WTC11 (cell line): ENCODE results near the gene METRNL. TPM values are rescaled to one million over a fixed set of nuclear protein-coding genes. Genes with fewer than 3 reads are reported as not detected.

Experiments
- ATAC-seq: fragments of 200-7000 bp; cut with Tn5 transposase; 2 replicates; pipeline ENCODE4 v1.10.0; 2021; ENCODE audit warnings: mild to moderate bottlenecking, moderate library complexity
- CTCF ChIA-PET: fragments of 300-600 bp; sonication (Branson Sonifier 250); formaldehyde crosslinking; loops from one replicate; lab custom pipeline; 2021; ENCODE audit warnings: antibody characterized with exemption; lab: Charles Lee
- POLR2A ChIA-PET: fragments of 350-600 bp; sonication (Branson Sonifier 250); formaldehyde crosslinking; loops from one replicate; lab custom pipeline; 2021; ENCODE audit warnings: antibody characterized with exemption; lab: Charles Lee
- DNase-seq: peaks from one replicate; pipeline ENCODE4 v3.0.0; 2021; ENCODE audit warnings: low spot score
- H3K27ac Mint-ChIP-seq: 2 replicates; pipeline ENCODE4 v1.8.0; 2021; ENCODE audit warnings: mixed read lengths
- H3K27me3 Mint-ChIP-seq: 2 replicates; pipeline ENCODE4 v1.8.0; 2021; ENCODE audit warnings: low read depth, mild to moderate bottlenecking, moderate library complexity, mixed read lengths
- H3K36me3 Mint-ChIP-seq: 2 replicates; pipeline ENCODE4 v1.8.0; 2021; ENCODE audit warnings: mixed read lengths
- H3K4me1 Mint-ChIP-seq: 2 replicates; pipeline ENCODE4 v1.8.0; 2022; ENCODE audit warnings: mixed read lengths
- H3K4me3 Mint-ChIP-seq: 2 replicates; pipeline ENCODE4 v1.8.0; 2021; ENCODE audit warnings: mild to moderate bottlenecking, moderate library complexity, mixed read lengths
- H3K9me3 Mint-ChIP-seq: 2 replicates; pipeline ENCODE4 v1.8.0; 2021; ENCODE audit warnings: mixed read lengths
- ARID4B ChIP-seq: sonication (generic); formaldehyde crosslinking; IDR thresholded peaks from 2 replicates; pipeline ENCODE4 v1.8.0; 2023; ENCODE audit warnings: missing genetic modification reagents, mild to moderate bottlenecking, borderline replicate concordance
- CTCF ChIP-seq: fragments of 200-600 bp; IDR thresholded peaks from 2 replicates; pipeline ENCODE4 v1.8.0; 2022; ENCODE audit warnings: antibody characterized with exemption
- FOXP4 ChIP-seq: sonication (generic); formaldehyde crosslinking; IDR thresholded peaks from 2 replicates; pipeline ENCODE4 v1.8.0; 2022; ENCODE audit warnings: mild to moderate bottlenecking, missing genetic modification reagents
- MAX ChIP-seq: sonication (generic); formaldehyde crosslinking; IDR thresholded peaks from 2 replicates; pipeline ENCODE4 v1.8.0; 2022; ENCODE audit warnings: mild to moderate bottlenecking, missing genetic modification reagents
- NR1H2 ChIP-seq: sonication (generic); formaldehyde crosslinking; IDR thresholded peaks from 2 replicates; pipeline ENCODE4 v1.9.0; 2021; ENCODE audit warnings: mild to moderate bottlenecking, moderate library complexity, missing genetic modification reagents
- PREB ChIP-seq: sonication (generic); formaldehyde crosslinking; IDR thresholded peaks from 2 replicates; pipeline ENCODE4 v1.8.1; 2022; ENCODE audit warnings: mild to moderate bottlenecking, missing genetic modification reagents, moderate library complexity, borderline replicate concordance
- RORB ChIP-seq: fragments of 250-450 bp; sonication (Bioruptor Pico); IDR thresholded peaks from 2 replicates; pipeline ENCODE4 v1.9.0; 2021; ENCODE audit warnings: mild to moderate bottlenecking
- SMAD3 ChIP-seq: sonication (generic); formaldehyde crosslinking; IDR thresholded peaks from 2 replicates; pipeline ENCODE4 v1.8.0; 2022; ENCODE audit warnings: missing genetic modification reagents, mild to moderate bottlenecking, borderline replicate concordance
- SMAD4 ChIP-seq: sonication (generic); formaldehyde crosslinking; IDR thresholded peaks from 2 replicates; pipeline ENCODE4 v1.8.0; 2022; ENCODE audit warnings: mild to moderate bottlenecking, missing genetic modification reagents
- TCF7 ChIP-seq: sonication (generic); formaldehyde crosslinking; IDR thresholded peaks from 2 replicates; pipeline ENCODE4 v1.8.0; 2022; ENCODE audit warnings: mild to moderate bottlenecking, low read depth, missing genetic modification reagents, moderate library complexity
- ZBTB43 ChIP-seq: sonication (generic); formaldehyde crosslinking; IDR thresholded peaks from 2 replicates; pipeline ENCODE4 v1.8.1; 2023; ENCODE audit warnings: mild to moderate bottlenecking, missing genetic modification reagents
- ZNF121 ChIP-seq: sonication (generic); formaldehyde crosslinking; IDR thresholded peaks from 2 replicates; pipeline ENCODE4 v1.8.0; 2023; ENCODE audit warnings: missing genetic modification reagents
- ZNF671 ChIP-seq: fragments of 250-450 bp; sonication (Bioruptor Pico); IDR thresholded peaks from 2 replicates; pipeline ENCODE4 v1.8.0; 2021; ENCODE audit warnings: mild to moderate bottlenecking
- total RNA-seq: library from RNA; stranded (reverse); gene quantifications from 3 replicates; pipeline ENCODE4 v1.2.3, GENCODE V29; 2021

METRNL gene
- total RNA-seq, 1 experiment from 2014 or later = 27.7 TPM

GRCh38 chr17:83061586-83061985 lies 17.8 kb upstream of the METRNL start:
- CTCF ChIA-PET = no interaction called here
- POLR2A ChIA-PET = no interaction called here
- H3K27ac Mint-ChIP-seq = no peak overlapping the region

GRCh38 chr17:83062011-83062817 lies 17.2 kb upstream of the METRNL start:
- ChIA-PET POLR2A (no interaction called here), CTCF (no interaction called here)
- DNase-seq = no peak
- Mint-ChIP-seq H3K9me3 (no peaks in the 10 kb centered on the region), H3K36me3 (no peaks in the 10 kb centered on the region), H3K27ac (no peak overlapping the region), H3K4me1 (no peaks in the 10 kb centered on the region), H3K4me3 (no peak overlapping the region), H3K27me3 (no peaks in the 10 kb centered on the region)
- no peak for ATAC-seq
- TF ChIP-seq PREB (CRISPR knock-in tag) = no peak
- no peak for TF ChIP-seq CTCF
- no peak for TF ChIP-seq RORB
- no peak for TF ChIP-seq TCF7 (CRISPR knock-in tag)
- no peak for TF ChIP-seq NR1H2
- no peak for TF ChIP-seq MAX (CRISPR knock-in tag)
- no peak for TF ChIP-seq FOXP4 (CRISPR knock-in tag)
- no peak for TF ChIP-seq ZBTB43 (CRISPR knock-in tag)

More at GRCh38 chr17:83061586-83061985, 17.8 kb upstream of the METRNL start:
- Mint-ChIP-seq H3K4me1 (no peaks in the 10 kb centered on the region), H3K4me3 (no peak overlapping the region), H3K36me3 (no peaks in the 10 kb centered on the region), H3K27me3 (no peaks in the 10 kb centered on the region), H3K9me3 (no peaks in the 10 kb centered on the region)
- TF ChIP-seq ZBTB43 (CRISPR knock-in tag) (no peak), SMAD4 (CRISPR knock-in tag) (no peak), ARID4B (CRISPR knock-in tag) (no peak), ZNF121 (no peak), ZNF671 (CRISPR knock-in tag) (no peak), SMAD3 (no peak)
- ATAC-seq = no peak
- no peak for DNase-seq
